ENCODE measurements around the gene FAM131B. TPM values are rescaled to one million over a fixed set of nuclear protein-coding genes. Genes with fewer than 3 reads are reported as not detected.

FAM131B gene
- total RNA-seq, result 0.66 and 1.4 TPM in 2 replicates

DNA sequence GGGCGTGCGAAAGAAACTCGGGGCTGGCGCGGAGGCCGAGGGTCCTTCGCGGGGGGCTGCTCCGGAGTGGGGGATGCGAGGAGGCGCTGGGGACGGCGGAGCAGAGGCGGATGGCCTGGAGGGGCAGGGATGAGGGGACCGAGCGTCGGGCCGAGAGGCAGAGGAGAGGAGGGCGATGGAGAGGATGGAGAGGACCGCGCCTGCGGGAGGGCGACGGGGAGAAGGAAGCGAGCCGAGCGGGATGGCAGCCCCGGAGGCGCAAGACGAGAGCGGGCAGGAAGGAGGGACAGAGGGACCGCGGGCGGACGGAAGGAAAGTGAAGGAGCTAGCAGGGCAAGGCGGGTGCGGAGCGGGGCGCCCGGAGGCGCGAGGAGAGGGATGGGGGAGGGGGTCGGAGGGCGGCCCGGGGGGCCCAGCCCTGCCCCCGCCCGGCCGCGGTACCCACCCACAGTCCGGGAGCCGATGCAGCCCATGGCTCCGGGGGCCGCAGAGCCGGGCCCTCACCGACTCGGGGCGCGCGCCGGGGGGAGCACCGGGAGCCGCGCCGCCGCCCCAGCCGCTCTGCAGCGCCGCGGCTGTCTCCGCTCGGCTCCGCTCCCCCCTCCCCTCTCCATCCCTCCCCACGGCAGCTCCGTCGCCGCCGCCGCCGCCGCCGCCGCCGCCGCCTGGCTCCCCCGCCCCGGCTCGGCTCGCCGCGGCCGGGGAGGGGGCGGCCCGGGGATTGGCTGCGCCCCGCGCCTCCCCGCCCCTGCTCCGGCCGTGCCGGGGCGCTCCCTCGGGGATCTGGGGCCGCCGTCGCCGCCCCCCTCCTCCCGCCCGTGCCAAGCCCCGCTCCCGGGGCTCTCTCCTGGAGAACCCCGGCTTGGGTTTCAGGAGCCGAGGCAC lies at the start of gene FAM131B:
Gene FAM131B, minus strand, starts transcription at position 583 of the 885 bp plus-strand sequence. Its CDS starts 110 bp downstream, at position 473.

DNA sequence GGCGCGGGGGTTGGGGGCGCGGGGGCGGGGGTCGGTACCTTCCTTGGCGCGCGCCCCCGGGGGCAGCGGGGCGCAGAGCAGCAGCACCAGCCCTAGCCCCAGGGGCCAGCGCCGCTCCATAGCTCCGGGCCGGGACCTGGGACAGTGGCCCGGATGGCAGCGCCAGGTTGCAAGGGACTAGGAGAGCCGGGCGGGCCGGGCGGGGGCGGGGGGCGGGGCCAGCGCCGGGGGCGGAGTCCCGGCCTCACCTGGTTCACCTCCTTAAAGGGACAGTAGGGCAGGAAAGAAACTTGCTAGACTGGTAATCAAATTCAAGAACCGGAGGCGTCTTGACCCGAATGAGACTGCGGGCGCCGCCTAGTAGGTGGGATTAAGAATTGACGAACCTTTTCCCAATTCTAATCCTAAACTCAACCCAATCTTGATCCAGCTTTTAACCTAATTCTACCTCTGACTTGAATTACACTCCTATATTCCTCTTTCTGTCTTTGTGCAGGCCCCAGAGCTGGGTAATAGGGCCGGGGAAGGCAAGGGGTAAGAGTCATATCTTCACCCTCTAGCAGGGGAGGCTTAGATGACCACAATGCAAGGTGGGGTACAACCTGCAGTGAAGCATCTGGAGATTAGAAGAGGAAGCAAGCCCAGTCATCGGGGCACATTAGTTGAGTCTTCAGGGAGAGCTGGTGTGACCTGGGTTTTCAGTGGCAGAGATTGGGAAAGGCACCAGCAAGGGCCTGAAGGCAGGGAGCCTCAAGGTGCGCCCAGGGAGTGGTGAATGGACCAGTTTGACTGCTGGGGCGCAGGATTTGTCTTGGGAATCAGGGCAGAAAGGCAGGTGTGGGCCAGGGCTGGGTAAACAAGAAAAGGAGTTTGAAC lies 46.4 kb upstream of the FAM131B start, which contains the start of gene EPHA1:
Gene EPHA1, minus strand, starts transcription at position 171 of the 876 bp plus-strand sequence. Its CDS starts 51 bp downstream, at position 120.

DNA sequence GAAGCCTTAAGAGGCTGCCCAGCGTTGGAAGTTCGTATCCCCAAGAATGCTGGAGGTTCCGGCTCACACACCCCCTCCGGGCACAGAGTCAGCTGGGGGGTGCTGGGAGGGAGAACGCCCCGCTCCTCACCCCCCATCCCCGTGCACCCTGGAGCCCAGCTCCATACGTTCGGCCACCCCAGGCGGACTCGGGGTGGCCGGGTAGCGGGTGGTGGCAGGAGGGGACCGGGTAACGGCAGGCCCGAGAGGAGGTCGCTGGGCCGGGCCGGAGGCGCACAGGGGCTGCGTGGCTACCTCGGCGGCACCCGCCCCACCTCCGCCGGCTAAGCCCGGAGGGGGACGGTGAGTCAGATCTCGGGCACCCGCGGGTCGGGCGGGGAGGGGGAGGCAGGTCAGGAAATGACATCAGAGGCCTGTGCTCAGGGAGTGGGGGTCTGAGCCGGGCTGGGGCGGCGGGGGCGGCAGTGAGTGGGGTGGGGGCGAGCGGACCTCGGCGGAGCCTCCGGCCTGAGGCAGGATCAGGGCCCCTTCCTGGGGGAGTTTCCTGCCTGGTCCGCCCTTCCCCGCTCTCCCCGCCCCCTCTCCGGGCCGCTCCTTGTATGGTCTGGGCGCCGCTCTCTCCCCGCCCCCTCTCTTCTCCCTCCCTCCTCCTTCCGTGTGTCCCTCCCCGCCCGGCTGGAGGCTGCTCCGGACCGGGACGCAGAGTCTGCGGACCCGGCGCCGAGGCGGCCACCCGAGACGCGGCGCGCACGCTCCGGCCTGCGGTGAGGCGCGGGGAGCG lies 18.3 kb upstream of the FAM131B start, which contains the start of gene ZYX:
Gene ZYX, plus strand, starts transcription at position 700 of the 781 bp plus-strand sequence. CDS start 227 bp downstream, outside the sequence.

DNA sequence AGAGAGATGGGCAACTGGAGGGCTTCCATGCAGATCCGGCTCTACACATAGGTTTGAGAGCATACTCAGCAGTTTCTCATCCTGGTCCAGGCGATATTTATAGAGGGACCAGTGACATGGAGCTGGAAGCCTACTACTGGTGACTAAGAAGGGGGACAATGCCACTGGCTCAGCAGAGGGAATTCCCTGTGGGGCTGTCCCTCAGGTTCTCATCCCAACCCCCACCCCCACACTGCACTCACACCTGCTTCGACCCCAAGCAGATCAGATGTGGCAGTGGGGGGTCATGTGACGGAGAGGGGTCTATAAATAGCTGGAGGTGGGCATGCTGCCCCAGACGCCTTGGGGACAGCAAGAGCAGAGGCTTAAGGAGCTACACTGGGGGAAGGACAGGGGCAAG lies 46.7 kb downstream of the FAM131B start, which contains the start of gene CLCN1:
Gene CLCN1, plus strand, starts transcription at position 336 of the 400 bp plus-strand sequence. CDS start 102 bp downstream, outside the sequence.

Other genes starting within 250 kb of the FAM131B start
- gene PIP, start 230.6 kb downstream of the FAM131B start, total RNA-seq, result not detected in 2 replicates
- not detected in 2 replicates for gene TAS2R39, start 179.3 kb downstream of the FAM131B start, total RNA-seq
- not detected in 2 replicates for gene TAS2R40, start 140.7 kb downstream of the FAM131B start, total RNA-seq
- 54.9 and 60.3 TPM in 2 replicates for gene GSTK1, start 99.3 kb downstream of the FAM131B start, total RNA-seq
- not detected in 2 replicates for gene TMEM139, start 77.8 kb downstream of the FAM131B start, total RNA-seq
- gene CASP2, start 74.4 kb downstream of the FAM131B start, total RNA-seq, result 15.5 and 15.7 TPM in 2 replicates
- gene CLCN1, start 46.6 kb downstream of the FAM131B start, total RNA-seq, result not detected in 2 replicates
- 27.7 and 45.9 TPM in 2 replicates for gene ZYX, start 18.6 kb upstream of the FAM131B start, total RNA-seq
- gene EPHA1, start 46.1 kb upstream of the FAM131B start, total RNA-seq, result 0.18 TPM in 1 of 2 replicates, not detected in the other
- gene TAS2R60, start 80.7 kb upstream of the FAM131B start, total RNA-seq, result not detected in 2 replicates
- gene TAS2R41, start 115.2 kb upstream of the FAM131B start, total RNA-seq, result not detected in 2 replicates
- gene CTAGE15, start 209.1 kb upstream of the FAM131B start, total RNA-seq, result 0.09 and 0.38 TPM in 2 replicates

Measured in endothelial cell of coronary artery (primary cell).